ENCODE results near the gene PTGES2.

PTGES2 gene

GRCh38 chr9:128127568-128127989 is at the start of gene PTGES2:
Gene PTGES2 (minus strand): TSS chr9:128127729. CDS start chr9:128127717, 12 bp downstream.
- DNase-seq (ENCODE audit: low spot score) (peak; percentile 85), FAIRE-seq (no peak)

GRCh38 chr9:128175726-128176125 is 48.2 kb upstream of the PTGES2 start:
- FAIRE-seq (no peak), DNase-seq (ENCODE audit: low spot score) (no peak)

- no peak for FAIRE-seq
- DNase-seq (ENCODE audit: low spot score) = no peak
These were observed 47.6 kb upstream of the PTGES2 start for GRCh38 chr9:128175102-128175563.

GRCh38 chr9:128174062-128174461 is 46.5 kb upstream of the PTGES2 start:
- FAIRE-seq = no peak

GRCh38 chr9:128169925-128170324 is 42.4 kb upstream of the PTGES2 start:
- no peak for FAIRE-seq
- no peak for DNase-seq (ENCODE audit: low spot score)

More at GRCh38 chr9:128174062-128174461, 46.5 kb upstream of the PTGES2 start:
- no peak for DNase-seq (ENCODE audit: low spot score)

GRCh38 chr9:128169492-128169891 is 42.0 kb upstream of the PTGES2 start:
- no peak for DNase-seq (ENCODE audit: low spot score)
- FAIRE-seq = no peak

- no peak for FAIRE-seq
- DNase-seq (ENCODE audit: low spot score) = no peak
These were observed 41.3 kb upstream of the PTGES2 start for GRCh38 chr9:128168731-128169308.

- DNase-seq (ENCODE audit: low spot score) (no peak), FAIRE-seq (no peak)
These were observed 39.7 kb upstream of the PTGES2 start for GRCh38 chr9:128167209-128167608.

- DNase-seq (ENCODE audit: low spot score) (no peak), FAIRE-seq (no peak)
These were observed 38.6 kb upstream of the PTGES2 start for GRCh38 chr9:128166169-128166568.

GRCh38 chr9:128164307-128164885 is 36.9 kb upstream of the PTGES2 start:
- FAIRE-seq (no peak), DNase-seq (ENCODE audit: low spot score) (no peak)

- no peak for FAIRE-seq
These were observed 36.2 kb upstream of the PTGES2 start for GRCh38 chr9:128163523-128164306.

GRCh38 chr9:128163027-128163515 is 35.5 kb upstream of the PTGES2 start:
- FAIRE-seq (no peak), DNase-seq (ENCODE audit: low spot score) (no peak)

More at GRCh38 chr9:128163523-128164306, 36.2 kb upstream of the PTGES2 start:
- DNase-seq (ENCODE audit: low spot score) = no peak

- DNase-seq (ENCODE audit: low spot score) = no peak
- no peak for FAIRE-seq
These were observed 34.9 kb upstream of the PTGES2 start for GRCh38 chr9:128162215-128163026.

GRCh38 chr9:128161215-128161902 is 33.8 kb upstream of the PTGES2 start:
- no peak for DNase-seq (ENCODE audit: low spot score)
- FAIRE-seq = no peak

GRCh38 chr9:128160603-128160987 is 33.1 kb upstream of the PTGES2 start:
- DNase-seq (ENCODE audit: low spot score) (peak; percentile 43), FAIRE-seq (no peak)

- DNase-seq (ENCODE audit: low spot score) (peak; percentile 97), FAIRE-seq (no peak)
These were observed 32.5 kb upstream of the PTGES2 start, which contains the start of gene BBLN for GRCh38 chr9:128159784-128160602. Gene BBLN (plus strand): TSS chr9:128160265. CDS start chr9:128160408, 143 bp downstream.

- FAIRE-seq (no peak), DNase-seq (ENCODE audit: low spot score) (peak; percentile 46)
These were observed 31.9 kb upstream of the PTGES2 start for GRCh38 chr9:128159522-128159783.

- FAIRE-seq = no peak
These were observed 28.4 kb upstream of the PTGES2 start for GRCh38 chr9:128155736-128156500.

More at GRCh38 chr9:128155736-128156500, 28.4 kb upstream of the PTGES2 start:
- no peak for DNase-seq (ENCODE audit: low spot score)
